Neuronal stem cell (in vitro differentiated cells): ENCODE data around the gene E2F3.

Experiments used
- DNase-seq: peaks from one replicate; pipeline ENCODE4 v3.0.0-alpha.2; 2013; ENCODE audit warnings: low spot score
- H2AFZ ChIP-seq: one replicate; pipeline ENCODE4 v1.6.1; 2013; ENCODE audit warnings: mild to moderate bottlenecking, low read length, inconsistent platforms
- H2AK5ac ChIP-seq: 2 replicates; pipeline ENCODE4 v1.6.1; 2013; ENCODE audit warnings: low read depth, mild to moderate bottlenecking, inconsistent platforms, low read length, moderate library complexity, mixed read lengths
- H2BK120ac ChIP-seq: 2 replicates; pipeline ENCODE4 v1.6.1; 2013; ENCODE audit warnings: low read depth, mild to moderate bottlenecking, inconsistent platforms, low read length, moderate library complexity, mixed read lengths
- H2BK12ac ChIP-seq: one replicate; pipeline ENCODE4 v1.6.1; 2013; ENCODE audit warnings: low read length, inconsistent platforms
- H2BK15ac ChIP-seq: 2 replicates; pipeline ENCODE4 v1.6.1; 2013; ENCODE audit warnings: mild to moderate bottlenecking, low read length, inconsistent platforms, mixed read lengths
- H2BK5ac ChIP-seq: one replicate; pipeline ENCODE4 v1.6.1; 2013; ENCODE audit warnings: inconsistent platforms, mild to moderate bottlenecking, low read length, moderate library complexity
- H3K14ac ChIP-seq: one replicate; pipeline ENCODE4 v1.6.1; 2013; ENCODE audit warnings: low read length, inconsistent platforms
- H3K18ac ChIP-seq: 2 replicates; pipeline ENCODE4 v1.6.1; 2013; ENCODE audit warnings: low read length, inconsistent platforms
- H3K23ac ChIP-seq: 2 replicates; pipeline ENCODE4 v1.6.1; 2013; ENCODE audit warnings: low read depth, mild to moderate bottlenecking, mixed read lengths, low read length, inconsistent platforms; ENCODE audit not compliant: poor library complexity
- H3K27ac ChIP-seq: replicated peaks from 3 replicates; pipeline ENCODE4 v1.5.1; 2013; ENCODE audit warnings: low read length, inconsistent platforms
- H3K27me3 ChIP-seq, 3 experiments: 2 replicates each; pipeline ENCODE4 v1.6.1; 2013; ENCODE audit warnings: low read length in 3 of 3, mild to moderate bottlenecking in 2 of 3, inconsistent platforms in 1 of 3, low read depth in 1 of 3, mixed read lengths in 1 of 3, moderate library complexity in 1 of 3; ENCODE audit not compliant: control insufficient read depth in 3 of 3, insufficient read depth in 3 of 3
- H3K36me3 ChIP-seq, 2 donors: replicated peaks in 1 of 2; 2 replicates each; pipeline ENCODE4 v1.6.1; 2013; ENCODE audit warnings: low read length in 2 of 2; ENCODE audit not compliant: control insufficient read depth in 2 of 2, insufficient read depth in 2 of 2
- H3K4ac ChIP-seq: 2 replicates; pipeline ENCODE4 v1.6.1; 2013; ENCODE audit warnings: inconsistent platforms, mild to moderate bottlenecking, low read length, moderate library complexity
- H3K4me1 ChIP-seq, 2 donors: 1 replicate in 1 of 2; 2 replicates in 1 of 2; pipeline ENCODE4 v1.6.1; 2013; ENCODE audit warnings: low read length in 2 of 2, low read depth in 1 of 2; ENCODE audit not compliant: control insufficient read depth in 2 of 2, insufficient read depth in 1 of 2
- H3K4me2 ChIP-seq: one replicate; pipeline ENCODE4 v1.6.1; 2013; ENCODE audit warnings: mild to moderate bottlenecking, low read length, inconsistent platforms; ENCODE audit not compliant: insufficient read depth, poor library complexity, severe bottlenecking
- H3K4me3 ChIP-seq, 2 donors: 2 replicates each; pipeline ENCODE4 v1.5.1; 2013; ENCODE audit warnings: low read length in 2 of 2, mild to moderate bottlenecking in 2 of 2, inconsistent platforms in 1 of 2, moderate library complexity in 1 of 2
- H3K79me1 ChIP-seq: one replicate; pipeline ENCODE4 v1.6.1; 2013; ENCODE audit warnings: low read depth, mild to moderate bottlenecking, inconsistent platforms, low read length, moderate library complexity
- H3K9ac ChIP-seq: one replicate; pipeline ENCODE4 v1.6.1; 2013; ENCODE audit warnings: mild to moderate bottlenecking, low read depth, low read length, inconsistent platforms; ENCODE audit not compliant: poor library complexity
- H3K9me3 ChIP-seq, 2 donors: replicated peaks in 1 of 2; 2 replicates each; pipeline versions ENCODE3 to v1.6.1; 2013; ENCODE audit warnings: low read length in 2 of 2, mild to moderate bottlenecking in 2 of 2, inconsistent platforms in 1 of 2, low read depth in 1 of 2, mixed read lengths in 1 of 2, moderate library complexity in 1 of 2; ENCODE audit not compliant: control insufficient read depth in 2 of 2, insufficient read depth in 1 of 2
- H4K8ac ChIP-seq: one replicate; pipeline ENCODE4 v1.6.1; 2013; ENCODE audit warnings: low read depth, mild to moderate bottlenecking, inconsistent platforms, low read length, moderate library complexity
- H4K91ac ChIP-seq: one replicate; pipeline ENCODE4 v1.6.1; 2013; ENCODE audit warnings: low read length, low read depth, mild to moderate bottlenecking, inconsistent platforms; ENCODE audit not compliant: poor library complexity
- WGBS, 2 donors: extraction: QIAGEN DNeasy Blood & Tissue Kit; methylation state at CpG; one replicate each; pipeline ENCODE4 v1.1.7; 2013; ENCODE audit warnings: missing lambda C conversion rate in 2 of 2, mixed read lengths in 1 of 2; ENCODE audit not compliant: insufficient read length in 2 of 2, insufficient replicate concordance in 1 of 2; ENCODE audit errors: extremely low coverage in 2 of 2; 5-methylcytosine and 5-hydroxymethylcytosine counted together

Gene E2F3

DNA sequence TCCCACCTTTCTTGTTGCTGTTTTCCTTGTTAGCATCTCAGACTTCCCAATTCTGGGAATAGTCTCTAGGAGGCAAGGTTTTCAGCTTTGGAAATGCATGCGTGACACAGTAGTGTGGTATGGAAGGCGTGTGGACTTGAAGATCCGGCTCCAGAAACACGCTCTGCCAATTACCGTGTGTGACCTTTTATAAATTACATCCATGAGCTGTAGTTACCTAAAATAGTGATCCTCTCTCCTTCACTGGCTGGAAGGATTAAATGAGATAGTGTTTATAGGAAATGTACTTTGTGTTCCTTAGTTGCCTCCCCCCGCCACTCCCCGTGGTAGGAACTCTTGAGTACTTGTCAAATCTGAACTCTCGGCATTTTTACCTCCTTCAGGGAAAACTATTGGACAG, 13.0 kb downstream of the E2F3 start:
- H4K91ac ChIP-seq: no peak overlapping the region
- H2BK12ac ChIP-seq: no peak overlapping the region
- peaks cover 0 to 1% of the 10 kb centered on the region in 2 donors for H3K9me3 ChIP-seq
- no peak overlapping the region for H3K4me3 ChIP-seq
- no peak overlapping the region for H2AK5ac ChIP-seq
- peaks cover 8 to 86% of the 10 kb centered on the region in 2 donors for H3K36me3 ChIP-seq
- no peak for DNase-seq
- no peak overlapping the region for H3K9ac ChIP-seq
- no peak overlapping the region for H3K4me2 ChIP-seq
- H2BK15ac ChIP-seq: no peak overlapping the region
- no peaks in the 10 kb centered on the region for H3K27me3 ChIP-seq
- H3K4ac ChIP-seq: no peak overlapping the region
- H3K23ac ChIP-seq: no peak overlapping the region
- H3K27ac ChIP-seq: no peak overlapping the region
- H3K79me1 ChIP-seq: peaks cover 9% of the 10 kb centered on the region
- no CpG with 5 or more reads among the region's 8 CpGs for WGBS, 2 donors
- no peak overlapping the region for H3K18ac ChIP-seq
- peaks cover 0 to 14% of the 10 kb centered on the region in 2 donors for H3K4me1 ChIP-seq
- no peak overlapping the region for H2BK5ac ChIP-seq
- no peak overlapping the region for H3K14ac ChIP-seq
- H2AFZ ChIP-seq: no peak overlapping the region
- H2BK120ac ChIP-seq: no peak overlapping the region
- no peak overlapping the region for H4K8ac ChIP-seq

DNA sequence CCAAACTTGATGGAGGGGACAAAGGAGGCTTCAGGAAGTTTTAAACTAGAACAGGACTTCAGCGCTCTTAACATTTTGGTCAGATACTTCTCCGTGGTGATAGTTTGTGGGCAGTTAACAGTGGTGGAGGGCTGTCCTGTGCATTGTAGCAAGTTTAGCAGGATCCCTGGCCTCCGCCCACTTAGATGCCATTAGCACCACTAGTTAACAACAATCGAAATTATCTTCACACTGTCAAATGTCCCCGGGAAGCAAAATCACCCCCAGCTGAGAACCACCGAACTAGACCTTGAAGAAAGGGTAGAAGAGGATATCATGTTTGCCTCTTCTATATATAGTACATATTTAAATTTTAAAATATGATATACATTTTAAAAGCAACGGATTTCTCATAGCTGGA, 13.6 kb downstream of the E2F3 start:
- no peak overlapping the region for H2BK5ac ChIP-seq
- H3K36me3 ChIP-seq: peaks cover 4 to 86% of the 10 kb centered on the region in 2 donors
- H2BK15ac ChIP-seq: no peak overlapping the region
- H3K27me3 ChIP-seq: no peaks in the 10 kb centered on the region
- peaks cover 6% of the 10 kb centered on the region for H3K79me1 ChIP-seq
- no peak overlapping the region for H3K9ac ChIP-seq
- H3K23ac ChIP-seq: no peak overlapping the region
- H4K8ac ChIP-seq: no peak overlapping the region
- no peak for DNase-seq
- H3K4me2 ChIP-seq: no peak overlapping the region
- H3K4me3 ChIP-seq: no peak overlapping the region
- H2BK120ac ChIP-seq: no peak overlapping the region
- H3K27ac ChIP-seq: no peak overlapping the region
- no peak overlapping the region for H2AFZ ChIP-seq
- H3K4me1 ChIP-seq: peaks cover 0 to 14% of the 10 kb centered on the region in 2 donors
- no CpG with 5 or more reads among the region's 7 CpGs for WGBS, 2 donors
- peaks cover 0 to 1% of the 10 kb centered on the region in 2 donors for H3K9me3 ChIP-seq
- no peak overlapping the region for H3K14ac ChIP-seq
- no peak overlapping the region for H4K91ac ChIP-seq
- H3K4ac ChIP-seq: no peak overlapping the region
- no peak overlapping the region for H3K18ac ChIP-seq
- no peak overlapping the region for H2BK12ac ChIP-seq
- H2AK5ac ChIP-seq: no peak overlapping the region

DNA sequence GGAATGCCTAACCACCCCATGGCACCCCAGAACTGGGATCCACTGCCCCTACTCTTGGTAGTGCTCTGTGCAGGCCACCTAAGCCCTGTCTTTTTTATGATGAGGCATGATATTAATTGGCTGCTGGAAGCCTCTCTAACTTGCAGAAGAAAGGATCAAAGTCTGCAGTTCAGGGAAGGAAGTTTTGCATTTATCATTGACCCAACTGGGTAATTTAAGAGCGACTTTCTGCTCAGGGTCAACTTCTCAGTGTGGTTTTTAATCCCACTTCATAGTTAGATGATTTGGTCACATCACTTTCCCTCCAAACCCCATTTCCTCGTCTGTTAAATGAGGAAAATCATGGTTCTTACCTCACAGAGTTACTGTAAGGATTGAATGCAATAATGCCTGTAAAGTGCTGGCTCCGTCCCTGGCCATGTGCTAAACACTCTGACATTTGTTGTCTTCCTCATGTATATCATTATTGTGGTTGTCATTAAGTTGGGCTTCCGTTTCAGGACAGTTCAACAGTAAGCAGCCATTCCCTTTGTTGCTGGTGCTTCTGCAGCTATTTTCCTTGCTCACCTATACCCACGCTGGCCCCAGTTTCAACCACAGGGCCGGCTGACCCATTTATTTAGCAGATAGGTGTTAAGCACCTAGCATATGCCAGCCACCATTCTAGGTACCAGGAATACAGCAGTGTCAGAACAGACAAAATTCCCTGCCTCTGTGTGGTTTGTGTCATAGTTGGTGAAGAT, 14.2 kb downstream of the E2F3 start:
- DNase-seq: no peak
- Histone ChIP-seq H3K36me3 (peaks cover 4 to 86% of the 10 kb centered on the region in 2 donors), H3K4me3 (no peak overlapping the region), H2AFZ (no peak overlapping the region), H2BK12ac (no peak overlapping the region), H3K4ac (no peak overlapping the region), H3K27ac (no peak overlapping the region), H3K4me1 (peaks cover 0 to 14% of the 10 kb centered on the region in 2 donors), H2AK5ac (no peak overlapping the region), H3K9ac (no peak overlapping the region), H3K79me1 (peaks cover 6% of the 10 kb centered on the region), H3K18ac (no peak overlapping the region), H3K23ac (no peak overlapping the region), H2BK5ac (no peak overlapping the region), H4K91ac (no peak overlapping the region), H3K4me2 (no peak overlapping the region), H3K27me3 (no peaks in the 10 kb centered on the region), H4K8ac (no peak overlapping the region), H3K14ac (no peak overlapping the region), H2BK120ac (no peak overlapping the region), H2BK15ac (no peak overlapping the region), H3K9me3 (peaks cover 0 to 6% of the 10 kb centered on the region in 2 donors)
- WGBS, 2 donors: no CpG with 5 or more reads among the region's 6 CpGs

DNA sequence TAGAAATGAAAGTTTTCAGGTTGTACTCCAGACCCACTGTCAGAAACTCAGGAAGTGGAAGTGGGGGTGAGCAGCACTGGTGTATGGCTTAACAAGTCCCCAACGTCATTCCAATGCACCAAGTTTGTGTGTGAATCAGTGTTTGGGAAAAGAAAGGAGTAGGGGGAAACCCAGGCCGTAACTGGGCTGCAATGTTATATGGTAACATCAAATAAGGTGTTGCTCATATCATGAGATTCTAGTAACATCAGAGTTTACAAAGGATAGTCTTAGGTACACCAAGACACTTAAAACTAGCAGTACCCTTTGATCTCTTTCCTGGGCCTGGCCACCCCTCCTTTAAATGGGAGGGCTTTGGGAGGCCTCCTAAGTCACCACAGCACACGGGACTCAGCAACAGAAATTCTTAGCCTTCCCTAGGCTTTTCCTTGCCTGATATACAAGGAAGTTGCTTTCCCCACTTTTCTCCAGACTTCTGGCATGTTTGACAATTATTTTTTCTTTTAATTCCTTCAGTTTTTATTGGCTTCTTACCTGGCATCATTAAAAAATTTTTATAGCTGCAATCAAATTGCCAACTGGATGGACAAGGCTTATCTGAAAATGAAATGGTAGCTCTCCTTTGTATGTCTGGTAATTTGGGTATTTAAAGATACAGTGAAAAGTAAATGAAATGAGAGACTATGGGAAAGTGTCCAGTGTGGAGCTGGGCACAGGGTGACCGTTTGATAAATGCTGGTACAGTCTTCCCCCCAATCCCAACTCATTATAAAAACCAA, 15.1 kb downstream of the E2F3 start:
- Histone ChIP-seq H3K79me1 (peaks cover 6% of the 10 kb centered on the region), H3K18ac (no peak overlapping the region), H2AK5ac (no peak overlapping the region), H3K27me3 (no peaks in the 10 kb centered on the region), H4K8ac (no peak overlapping the region), H3K4me3 (no peak overlapping the region), H4K91ac (no peak overlapping the region), H3K4ac (no peak overlapping the region), H2BK5ac (no peak overlapping the region), H2BK15ac (no peak overlapping the region), H3K9ac (no peak overlapping the region), H2AFZ (no peak overlapping the region), H3K4me2 (no peak overlapping the region), H3K27ac (no peak overlapping the region), H3K23ac (no peak overlapping the region), H3K36me3 (peaks cover 2 to 82% of the 10 kb centered on the region in 2 donors), H3K9me3 (peaks cover 0 to 11% of the 10 kb centered on the region in 2 donors), H3K4me1 (peaks cover 0 to 10% of the 10 kb centered on the region in 2 donors), H3K14ac (no peak overlapping the region), H2BK120ac (no peak overlapping the region), H2BK12ac (no peak overlapping the region)
- no peak for DNase-seq
- WGBS, 2 donors: no CpG with 5 or more reads among the region's 4 CpGs
